NCI-H1092 (cell line): ENCODE measurements around the gene TTYH1.
"Not testable (repeated sequence)": the region's sequence is repeated elsewhere in the genome, so short reads cannot be mapped to it uniquely, and the experiment has no call there.

ENCODE experiments used
- DNase-seq: peaks from one replicate; lab custom pipeline; 2025; lab: John Stamatoyannopoulos, UW

Gene TTYH1

DNA sequence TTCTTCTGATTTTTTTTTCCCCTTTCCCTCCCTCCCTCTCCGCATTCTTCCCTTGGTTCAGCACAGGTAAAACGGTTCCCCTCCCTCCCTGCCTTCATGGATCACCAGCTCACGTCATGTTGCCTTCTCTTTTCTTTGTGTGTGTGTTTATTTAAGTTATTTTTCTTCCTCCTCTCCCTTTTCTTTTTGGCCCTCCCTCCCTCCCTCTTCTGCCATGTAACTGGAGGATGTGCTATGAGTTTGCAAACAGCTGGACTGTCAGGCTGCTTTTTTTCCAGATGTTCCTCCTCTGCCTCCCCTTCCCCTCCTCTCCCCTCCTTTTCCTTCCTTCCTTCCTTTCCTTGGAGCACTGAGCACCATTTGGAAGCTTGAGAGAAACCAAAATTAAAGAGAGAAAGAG is 46.3 kb downstream of the TTYH1 start:
- no peak for DNase-seq

GRCh38 chr19:54462047-54462654 is 46.9 kb downstream of the TTYH1 start:
- DNase-seq = no peak

DNA sequence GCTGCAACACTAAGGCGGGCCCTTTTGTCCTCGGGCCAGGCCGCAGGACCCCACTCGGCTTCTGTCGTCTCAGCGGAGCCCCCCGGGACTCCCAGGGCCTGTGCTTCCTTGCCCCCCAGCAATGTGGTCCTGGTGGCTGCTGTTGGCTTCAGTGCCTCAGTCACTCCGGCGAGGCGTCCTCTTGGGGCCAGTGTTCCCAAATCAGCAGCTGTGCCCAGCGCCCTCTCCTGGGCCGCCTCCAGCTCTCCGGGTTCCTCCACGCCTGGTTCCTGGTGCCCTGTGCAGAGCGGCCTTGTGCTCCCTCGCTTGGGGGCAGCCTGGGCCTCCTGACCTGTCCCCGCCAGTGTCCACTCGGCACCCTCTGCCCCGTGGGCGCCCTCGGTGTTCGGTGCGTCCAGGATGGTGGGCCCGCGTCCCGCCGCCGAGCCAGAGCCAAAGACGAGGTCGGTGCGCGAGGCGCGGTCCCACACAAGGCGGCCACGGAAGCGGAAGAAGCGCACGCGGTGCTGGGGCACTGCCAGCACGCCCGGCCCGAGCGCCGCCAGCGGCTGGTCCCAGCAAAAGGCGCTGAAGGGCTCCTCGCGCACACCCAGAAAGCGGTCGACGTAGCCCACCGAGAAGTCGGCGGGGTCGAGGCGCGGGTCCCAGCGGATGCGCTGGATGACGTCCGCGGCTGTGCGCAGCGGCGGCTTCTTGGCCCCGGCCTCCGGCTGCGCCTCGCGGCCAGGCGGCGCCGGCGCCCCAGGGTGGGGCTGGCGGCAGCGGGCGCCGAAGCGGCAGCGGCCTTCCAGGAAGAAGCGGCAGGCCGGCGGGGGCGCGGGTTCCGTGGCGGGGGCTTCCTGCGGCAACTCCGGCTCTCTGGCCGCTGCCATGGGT is 47.6 kb downstream of the TTYH1 start:
- DNase-seq = no peak

GRCh38 chr19:54463531-54464043 is 48.3 kb downstream of the TTYH1 start, which contains the start of gene LENG9:
Gene LENG9 (minus strand): TSS chr19:54463778. CDS start chr19:54463526, 252 bp downstream.
- peak; percentile 66 for DNase-seq

GRCh38 chr19:54464044-54464629 is 48.9 kb downstream of the TTYH1 start:
- peak; percentile 44 for DNase-seq

- DNase-seq = no peak
These were observed 49.6 kb downstream of the TTYH1 start for GRCh38 chr19:54464630-54465425.

DNA sequence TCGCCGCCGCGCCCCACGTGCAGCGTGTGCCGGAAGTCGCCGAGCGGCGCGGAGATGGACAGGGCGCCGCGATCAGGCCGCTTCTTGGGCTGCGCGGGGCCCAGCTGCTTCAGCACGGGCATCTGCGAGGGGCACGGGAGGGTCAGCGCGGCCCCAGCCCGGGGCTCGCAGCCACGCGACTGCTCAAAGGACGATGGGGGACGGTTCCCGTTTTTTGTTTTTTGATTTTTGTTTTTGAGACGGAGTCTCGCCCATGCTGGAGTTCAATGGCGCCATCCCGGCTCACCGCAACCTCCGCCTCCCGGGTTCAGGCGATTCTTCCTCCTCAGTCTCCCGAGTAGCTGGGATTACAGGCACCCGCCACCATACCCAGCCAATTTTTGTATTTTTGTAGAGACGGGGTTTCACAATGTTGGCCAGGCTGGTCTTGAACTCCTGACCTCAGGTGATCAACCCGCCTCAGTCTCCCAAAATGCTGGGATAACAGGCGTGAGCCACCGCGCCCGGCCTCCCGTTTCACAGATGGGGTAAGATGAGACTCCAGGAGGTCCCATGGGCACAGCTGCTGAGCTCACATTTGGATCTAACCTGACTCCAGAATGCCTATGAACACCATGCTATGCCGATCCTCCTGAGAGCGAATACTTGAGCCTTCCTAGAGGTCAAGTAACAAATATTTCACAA is 50.3 kb downstream of the TTYH1 start:
- no peak for DNase-seq

- DNase-seq = not testable (repeated sequence)
These were observed 50.8 kb downstream of the TTYH1 start for GRCh38 chr19:54466110-54466480.

DNA sequence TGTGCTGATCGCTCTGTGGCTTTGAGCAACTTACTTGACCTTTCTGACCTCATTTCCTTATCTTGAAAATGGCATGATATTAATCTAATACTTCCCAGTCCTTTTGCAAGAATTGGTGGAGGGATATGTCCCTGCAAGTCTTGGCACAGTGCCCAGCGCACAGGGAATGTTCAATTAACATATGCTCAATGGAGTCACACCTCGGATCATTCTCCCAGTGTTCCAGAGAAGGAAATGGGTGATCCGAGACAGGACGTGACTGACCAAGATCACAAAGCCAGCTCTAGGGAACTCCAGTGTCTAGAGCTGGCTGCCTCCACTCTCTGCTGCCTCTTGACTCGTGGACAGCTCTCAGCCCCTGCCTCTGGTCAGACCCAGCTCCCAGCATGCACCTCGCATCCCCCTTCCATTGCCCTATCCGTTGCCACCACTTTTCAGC is 54.3 kb downstream of the TTYH1 start:
- no peak for DNase-seq

DNA sequence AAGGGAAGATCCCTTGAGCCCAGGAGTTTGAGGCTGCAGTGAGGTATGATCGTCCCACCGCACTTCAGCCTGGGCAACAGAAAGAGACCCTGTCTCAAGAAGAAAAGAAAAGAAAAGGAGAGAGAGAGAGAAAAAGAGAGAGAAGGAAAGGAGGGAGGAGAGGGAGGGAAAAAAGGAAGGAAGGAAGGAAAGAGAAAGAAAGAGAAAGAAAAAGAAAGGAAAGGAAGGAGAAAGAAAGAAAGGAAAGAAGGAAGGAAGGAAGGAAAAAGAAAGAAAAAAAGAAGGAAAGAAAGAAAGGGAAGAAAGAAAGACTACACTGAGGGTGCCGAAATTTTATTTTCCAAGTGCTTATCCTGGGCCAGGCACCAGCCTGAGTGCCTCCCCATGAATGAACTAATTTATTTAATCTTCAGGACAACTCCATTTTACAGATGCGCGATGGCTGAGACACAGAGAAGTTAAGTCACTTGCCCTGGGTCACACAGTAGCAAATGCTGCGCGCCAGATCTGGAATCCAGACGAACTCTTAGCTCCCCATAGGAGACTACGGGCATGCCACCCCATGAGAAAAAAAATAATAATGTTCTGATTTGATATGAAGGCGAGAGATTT is 55.1 kb downstream of the TTYH1 start:
- no peak for DNase-seq

DNA sequence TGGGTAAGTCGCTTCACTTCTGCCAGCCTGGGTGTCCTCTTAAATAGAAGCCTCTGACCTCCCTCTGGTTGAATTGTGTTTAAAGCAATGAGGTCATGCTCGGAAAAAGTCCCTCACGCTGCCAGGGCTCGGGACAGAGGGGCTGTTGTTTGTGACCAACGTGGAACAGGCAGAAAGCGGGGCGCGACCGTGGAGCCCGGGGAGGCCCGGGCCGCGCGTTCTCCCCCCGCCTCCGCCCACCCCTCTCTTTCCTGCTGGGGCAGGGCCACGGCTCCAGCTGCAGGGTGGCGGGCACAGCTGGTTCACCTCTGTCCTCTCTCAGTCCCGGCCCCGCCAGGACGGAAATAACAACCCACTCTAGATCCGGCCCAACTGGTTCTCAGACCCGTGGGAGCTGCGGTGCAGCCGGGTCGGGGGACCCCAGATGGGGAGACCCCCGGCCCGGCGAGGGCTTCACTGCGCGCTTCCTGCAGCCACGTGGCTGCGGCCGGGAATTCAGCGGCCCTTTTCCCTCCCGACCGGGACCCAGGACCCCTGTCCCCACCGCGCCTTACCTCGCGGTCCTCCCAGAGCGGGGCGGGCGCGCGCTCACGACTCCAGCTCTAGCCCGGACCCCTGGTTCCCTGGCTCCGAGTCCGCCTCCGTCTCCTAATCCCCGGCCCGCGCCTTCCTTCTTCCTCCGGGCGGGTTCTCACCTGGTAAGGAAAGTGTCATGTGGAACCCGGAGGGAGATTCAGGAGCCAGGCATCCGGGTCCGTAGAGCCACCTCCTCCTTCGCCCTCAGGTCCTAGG is 55.9 kb downstream of the TTYH1 start:
- DNase-seq = no peak

GRCh38 chr19:54473071-54473891 is 58.0 kb downstream of the TTYH1 start, which contains the start of gene CDC42EP5:
Gene CDC42EP5 (minus strand): TSS chr19:54473296. CDS start chr19:54465547, 7,749 bp downstream.
- no peak for DNase-seq

GRCh38 chr19:54473892-54474372 is 58.7 kb downstream of the TTYH1 start:
- no peak for DNase-seq

DNA sequence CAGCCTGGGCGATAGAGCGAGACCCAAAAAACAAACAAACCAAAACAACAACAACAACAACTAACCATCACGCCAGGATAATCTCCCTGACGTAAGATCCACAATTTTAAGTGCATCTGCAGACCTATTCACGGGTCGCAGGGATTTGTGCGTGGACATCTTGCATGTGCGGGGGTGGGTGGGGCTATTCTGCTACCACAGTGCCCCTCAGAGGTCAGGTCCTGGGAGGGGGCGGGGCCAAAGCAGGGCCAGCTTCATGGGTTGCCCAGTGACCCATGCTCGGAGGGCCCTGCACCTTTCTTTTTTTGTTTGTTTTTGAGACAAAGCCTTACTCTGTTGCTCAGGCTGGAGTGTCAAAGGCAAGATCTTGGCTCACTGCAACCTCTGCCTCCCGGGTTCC is 60.4 kb downstream of the TTYH1 start:
- no peak for DNase-seq

DNA sequence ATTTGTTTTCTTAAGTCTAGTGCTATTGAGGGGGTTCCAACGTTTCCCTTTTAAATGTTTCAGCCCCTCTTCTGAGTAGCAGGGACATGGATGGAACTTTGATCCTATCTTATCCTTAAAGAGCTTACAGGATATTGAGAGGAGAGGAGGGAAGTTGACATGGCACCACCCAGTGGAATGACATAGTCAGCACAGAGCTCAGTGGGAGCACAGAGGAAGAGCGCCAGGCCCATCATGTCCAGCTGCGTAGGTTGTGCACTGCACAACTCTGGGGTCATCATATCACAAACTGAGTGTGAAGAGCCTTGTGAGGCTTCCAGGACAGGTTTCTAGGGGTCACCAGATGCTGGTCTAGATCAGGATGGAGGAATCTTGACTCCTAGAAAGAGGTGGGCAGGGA is 62.4 kb downstream of the TTYH1 start:
- DNase-seq = no peak

GRCh38 chr19:54478677-54479266 is 63.5 kb downstream of the TTYH1 start:
- peak; percentile 11 for DNase-seq

DNA sequence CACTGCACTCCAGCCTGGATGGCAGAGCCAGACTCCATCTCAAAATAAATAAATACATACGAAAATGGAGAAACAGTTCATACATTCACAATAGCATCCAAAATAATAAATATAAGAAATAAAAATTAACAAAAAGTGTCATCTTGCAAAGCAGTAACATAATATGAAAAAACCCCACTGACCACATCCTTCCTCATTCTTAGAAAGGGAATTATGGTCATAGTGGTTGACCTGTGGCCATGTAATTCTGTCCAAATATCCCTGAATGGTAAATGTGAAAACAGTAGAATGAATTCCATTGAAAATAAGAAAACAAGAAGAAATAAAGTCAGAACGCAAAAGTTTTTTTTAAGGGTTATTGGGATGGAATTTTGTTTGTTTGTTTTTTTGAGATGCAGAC is 64.8 kb downstream of the TTYH1 start:
- no peak for DNase-seq

DNA sequence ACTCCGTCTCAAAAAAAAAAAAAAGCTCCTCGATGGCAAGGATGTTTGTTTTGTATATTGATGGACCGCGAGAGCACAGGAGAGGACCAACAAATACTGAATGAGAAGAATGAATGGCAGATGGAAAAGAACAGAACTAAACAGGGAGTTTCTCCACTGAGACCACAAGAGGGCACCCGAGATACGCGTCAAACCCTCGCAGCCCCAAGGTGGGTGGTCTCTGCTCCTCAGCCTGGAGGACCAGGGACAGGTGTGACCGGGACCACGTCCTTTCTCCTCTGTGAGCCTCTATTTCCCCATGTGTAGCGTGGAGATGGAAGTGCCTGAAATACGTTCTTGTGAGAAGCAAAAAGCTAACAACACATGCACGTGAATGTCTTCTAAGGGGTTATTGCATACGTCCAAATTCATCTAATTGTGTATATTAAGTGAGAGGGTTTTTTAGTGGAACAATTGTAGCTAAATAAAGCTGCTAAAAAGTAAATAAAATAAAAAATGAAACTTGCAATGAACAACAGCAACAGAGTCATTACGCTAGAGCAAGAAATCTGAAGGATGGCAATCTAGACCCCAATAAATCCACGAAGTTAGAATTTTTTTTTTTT is 66.2 kb downstream of the TTYH1 start:
- peak; percentile 43 for DNase-seq
